ENCODE measurements around the gene PATJ. TPM values are rescaled to one million over a fixed set of nuclear protein-coding genes. Genes with fewer than 3 reads are reported as not detected.
A peak's percentile ranks its signal among the peaks of the same experiment; 100 is the strongest.

The PATJ gene
- polyA plus RNA-seq, 1 of the 3 experiments (the other 2 are of a cell fraction): 3.0 TPM

GRCh38 chr1:61865646-61866220, 123.5 kb downstream of the PATJ start:
- H3K4me3 ChIP-seq (ENCODE audit: low read depth in 2 of 2, low read length in 1 of 2): no peak overlapping the region
- H3K9me2 ChIP-seq: no peaks in the 10 kb centered on the region
- H3K36me3 ChIP-seq (replicated peaks in 1 of 2; ENCODE audit: control insufficient read depth in 1 of 2, insufficient read depth in 2 of 2, low read length in 1 of 2): peaks cover 0 to 3% of the 10 kb centered on the region in 2 experiments
- ChIA-PET POLR2A (interaction anchor here (0.7 kb wide), 1 partner anchor 1772 kb away, joined by 4 read pairs; no protein-coding TSS in a partner anchor), CTCF (no interaction called here)
- no peaks in the 10 kb centered on the region for H3K9me3 ChIP-seq
- TF ChIP-seq CHD2 (IDR thresholded peaks at IDR 0.05; ENCODE audit: low read length, partially characterized antibody) (no peak), EP300 (IDR thresholded peaks at IDR 0.05; ENCODE audit: borderline replicate concordance in 1 of 2, low read depth in 1 of 2, low read length in 1 of 2) (no peak), NRF1 (IDR thresholded peaks at IDR 0.05; ENCODE audit: low read depth, low read length) (no peak), MXI1 (IDR thresholded peaks at IDR 0.05; ENCODE audit: low read depth, low read length) (no peak), RFX5 (IDR thresholded peaks at IDR 0.05; ENCODE audit: low read length) (no peak), TAF1 (IDR thresholded peaks at IDR 0.05; ENCODE audit: borderline replicate concordance, low read depth, low read length) (no peak), PBX3 (IDR thresholded peaks at IDR 0.05) (no peak), ELF1 (IDR thresholded peaks at IDR 0.05) (no peak), JUND (IDR thresholded peaks at IDR 0.05) (no peak), EZH2phosphoT487 (IDR thresholded peaks at IDR 0.05; ENCODE audit: borderline replicate concordance, low read depth) (no peak), TCF12 (IDR thresholded peaks at IDR 0.05) (no peak), GATA2 (CRISPR knock-in tag; IDR thresholded peaks at IDR 0.05) (no peak), MAX (IDR thresholded peaks at IDR 0.05; ENCODE audit: low read depth) (no peak)
- TF ChIP-seq, protein P1, sequence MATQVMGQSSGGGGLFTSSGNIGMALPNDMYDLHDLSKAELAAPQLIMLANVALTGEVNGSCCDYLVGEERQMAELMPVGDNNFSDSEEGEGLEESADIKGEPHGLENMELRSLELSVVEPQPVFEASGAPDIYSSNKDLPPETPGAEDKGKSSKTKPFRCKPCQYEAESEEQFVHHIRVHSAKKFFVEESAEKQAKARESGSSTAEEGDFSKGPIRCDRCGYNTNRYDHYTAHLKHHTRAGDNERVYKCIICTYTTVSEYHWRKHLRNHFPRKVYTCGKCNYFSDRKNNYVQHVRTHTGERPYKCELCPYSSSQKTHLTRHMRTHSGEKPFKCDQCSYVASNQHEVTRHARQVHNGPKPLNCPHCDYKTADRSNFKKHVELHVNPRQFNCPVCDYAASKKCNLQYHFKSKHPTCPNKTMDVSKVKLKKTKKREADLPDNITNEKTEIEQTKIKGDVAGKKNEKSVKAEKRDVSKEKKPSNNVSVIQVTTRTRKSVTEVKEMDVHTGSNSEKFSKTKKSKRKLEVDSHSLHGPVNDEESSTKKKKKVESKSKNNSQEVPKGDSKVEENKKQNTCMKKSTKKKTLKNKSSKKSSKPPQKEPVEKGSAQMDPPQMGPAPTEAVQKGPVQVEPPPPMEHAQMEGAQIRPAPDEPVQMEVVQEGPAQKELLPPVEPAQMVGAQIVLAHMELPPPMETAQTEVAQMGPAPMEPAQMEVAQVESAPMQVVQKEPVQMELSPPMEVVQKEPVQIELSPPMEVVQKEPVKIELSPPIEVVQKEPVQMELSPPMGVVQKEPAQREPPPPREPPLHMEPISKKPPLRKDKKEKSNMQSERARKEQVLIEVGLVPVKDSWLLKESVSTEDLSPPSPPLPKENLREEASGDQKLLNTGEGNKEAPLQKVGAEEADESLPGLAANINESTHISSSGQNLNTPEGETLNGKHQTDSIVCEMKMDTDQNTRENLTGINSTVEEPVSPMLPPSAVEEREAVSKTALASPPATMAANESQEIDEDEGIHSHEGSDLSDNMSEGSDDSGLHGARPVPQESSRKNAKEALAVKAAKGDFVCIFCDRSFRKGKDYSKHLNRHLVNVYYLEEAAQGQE (IDR thresholded peaks at IDR 0.05; ENCODE audit: low read depth, low read length): no peak
- TF ChIP-seq, protein P2, sequence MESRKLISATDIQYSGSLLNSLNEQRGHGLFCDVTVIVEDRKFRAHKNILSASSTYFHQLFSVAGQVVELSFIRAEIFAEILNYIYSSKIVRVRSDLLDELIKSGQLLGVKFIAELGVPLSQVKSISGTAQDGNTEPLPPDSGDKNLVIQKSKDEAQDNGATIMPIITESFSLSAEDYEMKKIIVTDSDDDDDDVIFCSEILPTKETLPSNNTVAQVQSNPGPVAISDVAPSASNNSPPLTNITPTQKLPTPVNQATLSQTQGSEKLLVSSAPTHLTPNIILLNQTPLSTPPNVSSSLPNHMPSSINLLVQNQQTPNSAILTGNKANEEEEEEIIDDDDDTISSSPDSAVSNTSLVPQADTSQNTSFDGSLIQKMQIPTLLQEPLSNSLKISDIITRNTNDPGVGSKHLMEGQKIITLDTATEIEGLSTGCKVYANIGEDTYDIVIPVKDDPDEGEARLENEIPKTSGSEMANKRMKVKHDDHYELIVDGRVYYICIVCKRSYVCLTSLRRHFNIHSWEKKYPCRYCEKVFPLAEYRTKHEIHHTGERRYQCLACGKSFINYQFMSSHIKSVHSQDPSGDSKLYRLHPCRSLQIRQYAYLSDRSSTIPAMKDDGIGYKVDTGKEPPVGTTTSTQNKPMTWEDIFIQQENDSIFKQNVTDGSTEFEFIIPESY (IDR thresholded peaks at IDR 0.05; ENCODE audit: borderline replicate concordance, low read depth): no peak
- H3K4me1 ChIP-seq (ENCODE audit: control insufficient read depth in 1 of 2, insufficient read depth in 2 of 2, low read depth in 1 of 2, low read length in 1 of 2): peaks cover 0 to 2% of the 10 kb centered on the region in 2 experiments; a peak in 1 of 4 replicates
- H2AFZ ChIP-seq (ENCODE audit: low read depth): no peak overlapping the region
- no peak overlapping the region for H3K27ac ChIP-seq (ENCODE audit: low read depth in 2 of 2, low read length in 1 of 2)
- no peak overlapping the region for H3K4me2 ChIP-seq
- no peaks in the 10 kb centered on the region for H3K27me3 ChIP-seq (ENCODE audit: insufficient read depth)
- WGBS (ENCODE audit: low lambda C conversion rate): 88% methylated on average over 4 of the region's 4 CpGs
- H3K9ac ChIP-seq: no peak overlapping the region
- peak; percentile 11 for DNase-seq
- no peaks in the 10 kb centered on the region for H3K79me2 ChIP-seq (ENCODE audit: insufficient read depth)
- no peaks in the 10 kb centered on the region for H4K20me1 ChIP-seq (ENCODE audit: insufficient read depth)
- H3F3A ChIP-seq (replicated peaks; ENCODE audit: insufficient read depth): no peaks in the 10 kb centered on the region

Measured in SK-N-SH (cell line).